GM12872 (cell line): ENCODE data around the gene GAS2.

Source experiments
- TF ChIP-seq, protein P1 (sequence below): IDR thresholded peaks from 3 replicates; pipeline ENCODE4 v1.5.1; 2011; ENCODE audit warnings: low read depth, mild to moderate bottlenecking, low read length, moderate library complexity; ENCODE audit not compliant: insufficient read depth

GAS2 gene

DNA sequence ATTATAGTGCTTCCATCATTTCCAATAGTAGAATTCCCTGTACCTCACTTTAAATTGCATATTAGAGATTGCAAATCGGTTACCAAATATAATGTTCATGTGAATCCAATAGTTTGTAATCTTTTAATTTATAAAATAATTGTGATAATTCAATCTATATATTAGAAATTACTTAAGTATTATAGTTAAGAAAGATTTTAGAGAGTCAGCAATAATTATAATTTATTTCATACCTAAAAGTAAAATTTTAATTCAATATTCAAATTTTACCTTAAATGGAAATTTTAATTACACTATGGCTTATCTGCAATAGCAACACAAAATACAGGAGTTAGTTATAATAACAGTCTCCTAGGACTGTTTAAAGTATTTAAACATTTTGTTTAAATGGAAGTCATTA is 180.3 kb downstream of the GAS2 start:
- TF ChIP-seq, protein P1, sequence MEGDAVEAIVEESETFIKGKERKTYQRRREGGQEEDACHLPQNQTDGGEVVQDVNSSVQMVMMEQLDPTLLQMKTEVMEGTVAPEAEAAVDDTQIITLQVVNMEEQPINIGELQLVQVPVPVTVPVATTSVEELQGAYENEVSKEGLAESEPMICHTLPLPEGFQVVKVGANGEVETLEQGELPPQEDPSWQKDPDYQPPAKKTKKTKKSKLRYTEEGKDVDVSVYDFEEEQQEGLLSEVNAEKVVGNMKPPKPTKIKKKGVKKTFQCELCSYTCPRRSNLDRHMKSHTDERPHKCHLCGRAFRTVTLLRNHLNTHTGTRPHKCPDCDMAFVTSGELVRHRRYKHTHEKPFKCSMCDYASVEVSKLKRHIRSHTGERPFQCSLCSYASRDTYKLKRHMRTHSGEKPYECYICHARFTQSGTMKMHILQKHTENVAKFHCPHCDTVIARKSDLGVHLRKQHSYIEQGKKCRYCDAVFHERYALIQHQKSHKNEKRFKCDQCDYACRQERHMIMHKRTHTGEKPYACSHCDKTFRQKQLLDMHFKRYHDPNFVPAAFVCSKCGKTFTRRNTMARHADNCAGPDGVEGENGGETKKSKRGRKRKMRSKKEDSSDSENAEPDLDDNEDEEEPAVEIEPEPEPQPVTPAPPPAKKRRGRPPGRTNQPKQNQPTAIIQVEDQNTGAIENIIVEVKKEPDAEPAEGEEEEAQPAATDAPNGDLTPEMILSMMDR = no peak

DNA sequence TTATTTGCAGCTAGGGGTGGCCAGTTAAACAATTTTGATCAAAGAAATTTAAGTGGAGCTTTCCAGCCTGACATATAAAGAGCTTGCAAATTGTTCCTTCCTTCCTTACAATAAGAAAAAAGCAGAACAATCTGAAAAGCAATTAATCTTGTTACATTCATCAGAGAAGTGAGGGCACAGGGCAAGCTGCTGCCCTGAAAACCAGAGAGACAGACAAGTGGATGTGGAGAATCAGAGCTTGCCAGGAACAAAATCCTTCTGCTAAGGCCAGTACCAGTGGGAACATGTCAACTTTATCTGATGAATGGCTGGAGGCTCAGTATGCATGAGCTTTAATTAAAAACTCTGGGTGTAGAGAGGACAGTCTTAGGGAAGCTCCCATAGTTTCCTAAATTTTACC is 185.1 kb downstream of the GAS2 start:
- TF ChIP-seq, protein P1 = no peak

DNA sequence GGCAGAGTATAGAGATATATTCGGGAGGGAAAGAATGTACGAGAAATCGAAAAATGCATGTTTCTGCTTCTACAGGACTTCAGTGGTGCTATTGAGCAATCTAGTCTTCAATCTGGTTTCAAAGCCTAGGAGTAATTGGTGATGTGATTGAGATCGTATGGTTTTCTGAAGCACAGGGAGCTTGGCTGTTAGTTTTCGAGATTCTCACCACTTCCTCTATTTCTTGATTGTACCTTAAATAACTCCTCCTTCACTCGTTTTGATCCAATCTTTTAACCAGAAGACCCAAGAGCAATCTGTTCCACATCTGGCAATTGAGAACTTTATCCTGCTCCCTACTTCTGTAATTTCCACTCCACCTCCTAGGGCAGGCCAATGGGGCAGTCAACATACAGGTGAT is 193.3 kb downstream of the GAS2 start:
- TF ChIP-seq, protein P1 = no peak

DNA sequence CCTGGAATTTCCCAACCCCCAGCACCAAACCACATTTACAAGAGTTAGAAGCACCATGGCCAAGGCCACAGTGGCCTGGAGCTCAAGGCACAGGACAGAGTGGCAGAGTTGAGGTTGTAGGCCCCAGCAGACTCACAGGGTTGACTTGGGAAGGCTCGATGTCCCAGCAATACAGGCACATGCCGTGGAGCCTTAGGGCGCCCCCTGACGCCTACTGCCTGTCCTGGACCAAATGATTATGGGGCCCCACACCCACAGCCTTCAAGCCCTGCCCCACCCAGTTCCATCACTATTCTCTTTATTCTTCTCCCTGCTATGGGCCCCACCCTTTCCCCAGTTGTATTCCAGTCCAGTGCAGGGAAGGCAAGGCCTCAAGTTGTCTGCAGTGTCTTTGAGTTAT is 193.8 kb downstream of the GAS2 start, which contains the start of gene CCDC179:
TSS of gene CCDC179 (minus strand) at position 234 of the 400 bp plus-strand sequence. CDS start at position 181, 53 bp downstream.
- TF ChIP-seq, protein P1 = no peak
